Activated CD4-positive, alpha-beta memory T cell treated with anti-CD3 and anti-CD28 coated beads for 36 hours (primary cell): ENCODE measurements around the gene GCFC2. TPM values are rescaled to one million over a fixed set of nuclear protein-coding genes. Genes with fewer than 3 reads are reported as not detected.

Experiments used
- CTCF ChIA-PET: fragments of 350-600 bp; sonication (Branson Sonifier 250); formaldehyde crosslinking; loops from one replicate; lab custom pipeline; 2021; ENCODE audit warnings: antibody characterized with exemption, inconsistent platforms; lab: Charles Lee
- POLR2A ChIA-PET: fragments of 350-600 bp; sonication (Branson Sonifier 250); formaldehyde crosslinking; loops from one replicate; lab custom pipeline; 2021; ENCODE audit warnings: antibody characterized with exemption; lab: Charles Lee
- DNase-seq: peaks from one replicate; pipeline ENCODE4 v3.0.0-alpha.2; 2020
- H3K27ac Mint-ChIP-seq: one replicate; pipeline ENCODE4 v1.8.0; 2021; ENCODE audit warnings: mixed read lengths
- H3K27me3 Mint-ChIP-seq: one replicate; pipeline ENCODE4 v1.8.0; 2021; ENCODE audit warnings: mixed read lengths
- H3K36me3 Mint-ChIP-seq: one replicate; pipeline ENCODE4 v1.8.0; 2021; ENCODE audit warnings: mixed read lengths
- H3K4me1 Mint-ChIP-seq: one replicate; pipeline ENCODE4 v1.8.0; 2021; ENCODE audit warnings: low read depth, mixed read lengths
- H3K4me3 Mint-ChIP-seq: one replicate; pipeline ENCODE4 v1.8.0; 2021; ENCODE audit warnings: mild to moderate bottlenecking, mixed read lengths
- H3K9me3 Mint-ChIP-seq: one replicate; pipeline ENCODE4 v1.8.0; 2021; ENCODE audit warnings: mixed read lengths
- intact Hi-C: fragments of 100-400 bp; cut with micrococcal nuclease; formaldehyde crosslinking; loops from one replicate; pipeline ENCODE4 v1.15.1; 2023
- total RNA-seq, 2 experiments: library from RNA; stranded (reverse); gene quantifications; one replicate each; pipeline ENCODE4 v1.2.3, GENCODE V29; 2021

GCFC2 gene
- total RNA-seq, 2 experiments from 2014 or later = 29.2 to 30.7 TPM

DNA sequence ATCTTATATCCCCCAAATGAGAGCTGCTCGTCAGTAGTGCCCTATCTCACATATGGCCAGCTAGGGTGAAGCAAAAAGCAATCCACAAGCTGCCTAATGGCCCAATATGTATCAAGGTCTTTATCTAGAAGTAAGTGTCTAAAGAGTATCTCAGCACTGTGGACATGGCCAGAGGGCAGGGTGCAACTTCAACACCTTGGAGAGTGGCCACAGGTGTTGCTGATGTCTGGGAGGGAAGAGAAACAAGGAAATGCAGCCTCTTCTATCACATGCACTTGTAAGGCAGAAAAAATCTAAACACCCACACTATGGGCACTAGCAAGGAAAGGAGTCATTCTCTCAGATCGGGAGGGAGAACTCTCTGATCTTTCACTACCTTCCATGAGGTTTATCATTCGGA, 87.8 kb downstream of the GCFC2 start:
- no peak for DNase-seq
- Mint-ChIP-seq H3K9me3 (no peaks in the 10 kb centered on the region), H3K36me3 (no peaks in the 10 kb centered on the region), H3K27ac (no peak overlapping the region), H3K4me3 (no peak overlapping the region), H3K4me1 (no peaks in the 10 kb centered on the region), H3K27me3 (peaks cover 25% of the 10 kb centered on the region)
- CTCF ChIA-PET = no interaction called here
- POLR2A ChIA-PET = no interaction called here
- intact Hi-C loops = no loop called here

- intact Hi-C loops = no loop called here
- H3K36me3 Mint-ChIP-seq = no peaks in the 10 kb centered on the region
- H3K27ac Mint-ChIP-seq = no peak overlapping the region
- ChIA-PET CTCF (no interaction called here), POLR2A (no interaction called here)
- H3K9me3 Mint-ChIP-seq = no peaks in the 10 kb centered on the region
- no peaks in the 10 kb centered on the region for H3K4me1 Mint-ChIP-seq
- H3K4me3 Mint-ChIP-seq = no peak overlapping the region
- H3K27me3 Mint-ChIP-seq = peaks cover 29% of the 10 kb centered on the region
- no peak for DNase-seq
Measured at GRCh38 chr2:75622500-75622899, 88.2 kb downstream of the GCFC2 start.

DNA sequence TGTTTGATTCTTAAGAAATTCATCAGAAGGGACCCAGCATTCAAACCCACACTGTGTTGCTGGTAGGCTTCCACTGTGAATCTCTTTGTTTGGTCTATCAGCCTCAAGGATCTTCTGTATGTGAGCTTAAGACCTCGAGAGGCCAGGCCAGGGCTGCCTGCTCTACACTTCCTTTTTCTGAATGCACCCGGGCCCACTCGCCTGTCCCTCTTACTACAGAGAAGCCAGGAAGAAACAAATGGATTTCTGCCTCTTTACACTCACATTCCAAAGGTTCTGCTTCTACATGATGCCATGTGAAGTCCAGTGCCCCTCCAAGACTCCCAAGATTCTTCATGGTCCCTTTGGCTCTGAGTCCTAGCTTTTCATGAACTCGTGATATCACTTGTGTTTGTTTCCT, 89.5 kb downstream of the GCFC2 start:
- Mint-ChIP-seq H3K4me3 (no peak overlapping the region), H3K27ac (no peak overlapping the region), H3K36me3 (no peaks in the 10 kb centered on the region), H3K9me3 (no peaks in the 10 kb centered on the region), H3K4me1 (no peaks in the 10 kb centered on the region), H3K27me3 (peaks cover 24% of the 10 kb centered on the region)
- intact Hi-C loops = no loop called here
- ChIA-PET CTCF (interaction anchor here (1.1 kb wide), 1 partner anchor 20 kb away, joined by 3 read pairs; no protein-coding TSS in a partner anchor), POLR2A (no interaction called here)
- DNase-seq = no peak

GRCh38 chr2:75619956-75620740, 90.6 kb downstream of the GCFC2 start:
- H3K36me3 Mint-ChIP-seq = no peaks in the 10 kb centered on the region
- intact Hi-C loops = no loop called here
- no peak overlapping the region for H3K27ac Mint-ChIP-seq
- no peaks in the 10 kb centered on the region for H3K4me1 Mint-ChIP-seq
- no peak overlapping the region for H3K4me3 Mint-ChIP-seq
- H3K27me3 Mint-ChIP-seq = peaks cover 22% of the 10 kb centered on the region
- no peak for DNase-seq
- H3K9me3 Mint-ChIP-seq = no peaks in the 10 kb centered on the region
- CTCF ChIA-PET = interaction anchor here (1.1 to 1.9 kb wide), 3 partner anchors 10 to 22 kb away, joined by 3 to 6 read pairs (median 4); no protein-coding TSS in a partner anchor
- POLR2A ChIA-PET = no interaction called here

- POLR2A ChIA-PET = no interaction called here
- CTCF ChIA-PET = no interaction called here
- H3K4me3 Mint-ChIP-seq = no peak overlapping the region
- H3K27me3 Mint-ChIP-seq = peaks cover 14% of the 10 kb centered on the region
- H3K27ac Mint-ChIP-seq = no peak overlapping the region
- H3K4me1 Mint-ChIP-seq = no peaks in the 10 kb centered on the region
- DNase-seq = no peak
- intact Hi-C loops = no loop called here
- no peaks in the 10 kb centered on the region for H3K36me3 Mint-ChIP-seq
- no peaks in the 10 kb centered on the region for H3K9me3 Mint-ChIP-seq
Measured at GRCh38 chr2:75616933-75617332, 93.8 kb downstream of the GCFC2 start.

DNA sequence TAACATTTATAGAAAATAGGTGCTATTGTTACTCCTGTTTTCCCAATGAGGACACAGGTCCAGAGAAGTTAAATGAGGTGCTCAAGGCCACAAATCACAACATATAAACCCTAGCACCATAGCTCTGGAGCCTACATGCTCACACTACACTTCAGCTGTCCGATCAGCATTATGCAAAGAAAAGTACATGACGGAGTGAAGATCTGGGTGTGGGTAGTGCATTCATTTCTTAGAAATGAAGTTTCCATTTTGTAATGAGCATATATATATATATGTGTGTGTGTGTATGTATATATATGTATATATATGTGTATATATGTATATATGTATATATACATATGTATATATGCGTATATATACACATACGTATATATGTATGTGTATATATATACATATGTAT, 94.3 kb downstream of the GCFC2 start:
- peaks cover 16% of the 10 kb centered on the region for H3K27me3 Mint-ChIP-seq
- no peak overlapping the region for H3K4me3 Mint-ChIP-seq
- CTCF ChIA-PET = no interaction called here

GRCh38 chr2:75614162-75614651, 96.5 kb downstream of the GCFC2 start:
- Mint-ChIP-seq H3K27ac (no peak overlapping the region), H3K9me3 (no peaks in the 10 kb centered on the region), H3K4me1 (no peaks in the 10 kb centered on the region), H3K36me3 (no peaks in the 10 kb centered on the region), H3K4me3 (no peak overlapping the region), H3K27me3 (peaks cover 28% of the 10 kb centered on the region)
- no peak for DNase-seq
- POLR2A ChIA-PET = no interaction called here
- intact Hi-C loops = no loop called here
- CTCF ChIA-PET = interaction anchor here (0.8 kb wide), 1 partner anchor 548 kb away, joined by 3 read pairs; no protein-coding TSS in a partner anchor

More for the DNA sequence above, 94.3 kb downstream of the GCFC2 start:
- no peak overlapping the region for H3K27ac Mint-ChIP-seq
- H3K36me3 Mint-ChIP-seq = no peaks in the 10 kb centered on the region
- no peaks in the 10 kb centered on the region for H3K4me1 Mint-ChIP-seq
- DNase-seq = no peak
- H3K9me3 Mint-ChIP-seq = no peaks in the 10 kb centered on the region
- POLR2A ChIA-PET = no interaction called here
- intact Hi-C loops = no loop called here

GRCh38 chr2:75612862-75613243, 97.9 kb downstream of the GCFC2 start:
- Mint-ChIP-seq H3K27me3 (peaks cover 35% of the 10 kb centered on the region), H3K36me3 (no peaks in the 10 kb centered on the region), H3K4me3 (no peak overlapping the region), H3K9me3 (no peaks in the 10 kb centered on the region), H3K27ac (no peak overlapping the region), H3K4me1 (no peaks in the 10 kb centered on the region)
- intact Hi-C loops = no loop called here
- CTCF ChIA-PET = interaction anchor here (1.0 kb wide), 1 partner anchor 52 kb away, joined by 3 read pairs; the partner anchor contains the start of gene EVA1A
- no peak for DNase-seq
- POLR2A ChIA-PET = no interaction called here

Other genes with a start within 250 kb of the GCFC2 start
- not detected for gene EVA1A, start 150.0 kb downstream of the GCFC2 start, total RNA-seq
- 10 to 100 TPM; 61.2 to 64.6 TPM for gene MRPL19, start 64.1 kb downstream of the GCFC2 start, total RNA-seq